HFFc6 (cell line): ENCODE results near the gene TTN. TPM values are rescaled to one million over a fixed set of nuclear protein-coding genes. Genes with fewer than 3 reads are reported as not detected.

ENCODE experiments used
- DNase-seq: peaks from one replicate; pipeline ENCODE4 v3.0.0-alpha.2; 2018
- H3K27ac Mint-ChIP-seq: 2 replicates; pipeline ENCODE4 v1.8.0; 2020; ENCODE audit warnings: mild to moderate bottlenecking, mixed read lengths
- H3K27me3 Mint-ChIP-seq: 2 replicates; pipeline ENCODE4 v1.8.0; 2021; ENCODE audit warnings: mild to moderate bottlenecking, moderate library complexity, mixed read lengths; ENCODE audit not compliant: insufficient read depth
- H3K36me3 Mint-ChIP-seq: 2 replicates; pipeline ENCODE4 v1.8.0; 2021; ENCODE audit warnings: low read depth, mixed read lengths
- H3K4me1 Mint-ChIP-seq: 2 replicates; pipeline ENCODE4 v1.8.0; 2020; ENCODE audit warnings: low read depth, mixed read lengths
- H3K4me3 Mint-ChIP-seq: 2 replicates; pipeline ENCODE4 v1.8.0; 2020; ENCODE audit warnings: mild to moderate bottlenecking, moderate library complexity, mixed read lengths
- H3K9me3 Mint-ChIP-seq: 2 replicates; pipeline ENCODE4 v1.8.0; 2020; ENCODE audit warnings: mild to moderate bottlenecking, mixed read lengths
- CTCF ChIP-seq: fragments of 200-600 bp; sonication (generic); IDR thresholded peaks from 2 replicates; pipeline ENCODE4 v1.5.0; 2021; ENCODE audit warnings: antibody characterized with exemption, mild to moderate bottlenecking
- total RNA-seq, 6 experiments: library from RNA; stranded (reverse); fragmentation: NEBNext Ultra II Directional; extraction: Animal tissue kit (Norgen Biotek cat#: 25700); gene quantifications; 2 replicates in 1 of 6; 3 replicates in 5 of 6; pipeline ENCODE4 v1.2.3, GENCODE V29; 2021

Gene TTN
- total RNA-seq, 6 experiments from 2014 or later, result 0.17 to 0.33 (median 0.23) TPM

GRCh38 chr2:178775975-178776374 lies 31.2 kb downstream of the TTN start:
- H3K4me3 Mint-ChIP-seq, result no peak overlapping the region
- H3K4me1 Mint-ChIP-seq, result no peaks in the 10 kb centered on the region
- DNase-seq, result no peak
- no peaks in the 10 kb centered on the region for H3K36me3 Mint-ChIP-seq
- H3K27me3 Mint-ChIP-seq, result peaks cover 2% of the 10 kb centered on the region; the same call in 1 of the 2 replicates
- no peak overlapping the region for H3K27ac Mint-ChIP-seq
- TF ChIP-seq CTCF, result no peak
- peaks cover 4% of the 10 kb centered on the region; the same call in 1 of the 2 replicates for H3K9me3 Mint-ChIP-seq

GRCh38 chr2:178770518-178770917 lies 36.7 kb downstream of the TTN start:
- H3K4me3 Mint-ChIP-seq, result no peak overlapping the region
- no peak overlapping the region for H3K27ac Mint-ChIP-seq
- peaks cover 2% of the 10 kb centered on the region for H3K27me3 Mint-ChIP-seq
- no peak for DNase-seq
- H3K9me3 Mint-ChIP-seq, result peaks cover 9% of the 10 kb centered on the region; the same call in 1 of the 2 replicates
- no peaks in the 10 kb centered on the region for H3K4me1 Mint-ChIP-seq
- no peaks in the 10 kb centered on the region for H3K36me3 Mint-ChIP-seq
- no peak for TF ChIP-seq CTCF

GRCh38 chr2:178767094-178768060 lies 39.8 kb downstream of the TTN start:
- no peaks in the 10 kb centered on the region for H3K36me3 Mint-ChIP-seq
- peaks cover 9% of the 10 kb centered on the region; the same call in 1 of the 2 replicates for H3K9me3 Mint-ChIP-seq
- no peak overlapping the region for H3K27ac Mint-ChIP-seq
- H3K27me3 Mint-ChIP-seq, result peaks cover 3% of the 10 kb centered on the region
- no peak for TF ChIP-seq CTCF
- no peak for DNase-seq
- peaks cover 12% of the 10 kb centered on the region for H3K4me1 Mint-ChIP-seq
- no peak overlapping the region for H3K4me3 Mint-ChIP-seq

GRCh38 chr2:178764097-178764496 lies 43.1 kb downstream of the TTN start:
- Mint-ChIP-seq H3K4me1 (peaks cover 20% of the 10 kb centered on the region), H3K9me3 (no peaks in the 10 kb centered on the region), H3K27ac (no peak overlapping the region), H3K4me3 (no peak overlapping the region), H3K36me3 (no peaks in the 10 kb centered on the region), H3K27me3 (peaks cover 3% of the 10 kb centered on the region; the same call in 1 of the 2 replicates)
- no peak for DNase-seq
- no peak for TF ChIP-seq CTCF

GRCh38 chr2:178761759-178762371 lies 45.4 kb downstream of the TTN start:
- no peaks in the 10 kb centered on the region for H3K36me3 Mint-ChIP-seq
- peak; percentile 42 for DNase-seq
- peak; percentile 92 for TF ChIP-seq CTCF
- no peak overlapping the region for H3K27ac Mint-ChIP-seq
- no peaks in the 10 kb centered on the region for H3K9me3 Mint-ChIP-seq
- H3K4me3 Mint-ChIP-seq, result no peak overlapping the region
- peaks cover 32% of the 10 kb centered on the region for H3K4me1 Mint-ChIP-seq
- peaks cover 3% of the 10 kb centered on the region; the same call in 1 of the 2 replicates for H3K27me3 Mint-ChIP-seq
